Measurements from ENCODE around the gene RPS15.
"Not testable (repeated sequence)": the region's sequence is repeated elsewhere in the genome, so short reads cannot be mapped to it uniquely, and the experiment has no call there.

RPS15 gene

DNA sequence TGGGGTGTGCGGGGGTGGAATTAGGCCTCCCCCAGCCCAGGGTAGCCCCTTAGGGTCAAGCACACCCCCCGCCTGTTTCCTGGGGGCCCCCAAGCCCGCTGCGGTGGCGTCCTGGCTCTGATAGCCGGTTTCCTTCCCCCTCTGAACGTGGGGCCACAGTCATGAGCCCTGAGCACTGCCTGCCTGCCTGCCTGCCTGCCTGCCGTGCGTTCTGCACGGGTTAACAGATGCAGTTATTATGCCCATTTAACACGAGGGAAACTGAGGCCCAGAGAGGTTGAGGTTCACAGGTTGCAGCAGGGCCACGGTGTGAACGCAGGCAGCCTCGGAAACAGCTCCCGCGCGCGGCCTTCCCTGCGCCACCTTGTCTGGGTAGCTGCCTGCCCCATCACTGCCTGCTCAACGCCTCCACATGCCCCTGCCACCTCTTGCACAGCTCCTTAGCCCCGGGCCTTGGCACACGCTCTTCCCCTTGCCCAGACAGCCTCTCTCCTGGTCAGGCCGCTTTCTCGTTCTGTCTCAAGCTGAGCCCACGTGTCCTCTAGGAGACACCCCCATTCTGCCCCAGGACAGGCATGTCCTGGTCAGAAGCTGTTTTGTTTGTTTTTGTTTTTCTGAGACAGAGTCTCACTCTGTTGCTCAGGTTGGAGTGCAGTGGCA, 35.7 kb upstream of the RPS15 start:
- no peak for DNase-seq

DNA sequence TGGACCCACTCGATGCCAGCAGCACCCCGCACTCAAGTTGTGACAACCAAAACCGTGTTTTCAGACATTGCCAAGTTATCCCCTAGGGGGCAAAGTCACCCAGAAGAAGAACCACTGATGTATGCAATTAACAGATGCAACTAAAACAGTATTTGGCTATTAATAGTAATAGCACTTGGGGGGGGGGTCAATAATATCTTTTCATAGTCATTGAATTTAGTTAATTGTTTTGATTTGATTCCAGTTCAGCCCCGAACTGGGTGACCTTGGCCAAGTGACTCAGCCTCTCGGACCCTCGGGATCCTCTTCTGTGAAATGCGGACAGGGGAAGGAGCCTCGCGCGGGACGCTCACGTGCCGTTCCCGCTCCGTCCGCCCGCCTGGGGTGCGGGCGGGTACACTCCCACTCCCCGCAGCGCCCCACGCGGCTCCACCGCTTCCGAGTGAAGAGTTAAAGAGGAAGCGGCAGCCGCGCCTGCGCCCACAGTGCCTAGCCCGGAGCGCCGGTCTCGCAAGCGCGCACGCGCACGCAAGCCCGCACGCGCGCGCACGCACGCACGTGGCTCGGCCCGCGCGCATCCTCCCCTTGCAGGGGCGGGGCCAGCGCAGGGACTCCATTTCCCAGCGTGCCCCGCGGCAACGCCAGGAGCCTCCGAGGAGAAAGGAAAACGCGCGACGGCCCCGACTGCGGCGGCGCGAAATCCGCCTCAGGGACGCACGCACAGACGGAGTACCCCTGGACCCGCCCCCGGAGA, 31.2 kb upstream of the RPS15 start:
- peak; percentile 64 for DNase-seq

DNA sequence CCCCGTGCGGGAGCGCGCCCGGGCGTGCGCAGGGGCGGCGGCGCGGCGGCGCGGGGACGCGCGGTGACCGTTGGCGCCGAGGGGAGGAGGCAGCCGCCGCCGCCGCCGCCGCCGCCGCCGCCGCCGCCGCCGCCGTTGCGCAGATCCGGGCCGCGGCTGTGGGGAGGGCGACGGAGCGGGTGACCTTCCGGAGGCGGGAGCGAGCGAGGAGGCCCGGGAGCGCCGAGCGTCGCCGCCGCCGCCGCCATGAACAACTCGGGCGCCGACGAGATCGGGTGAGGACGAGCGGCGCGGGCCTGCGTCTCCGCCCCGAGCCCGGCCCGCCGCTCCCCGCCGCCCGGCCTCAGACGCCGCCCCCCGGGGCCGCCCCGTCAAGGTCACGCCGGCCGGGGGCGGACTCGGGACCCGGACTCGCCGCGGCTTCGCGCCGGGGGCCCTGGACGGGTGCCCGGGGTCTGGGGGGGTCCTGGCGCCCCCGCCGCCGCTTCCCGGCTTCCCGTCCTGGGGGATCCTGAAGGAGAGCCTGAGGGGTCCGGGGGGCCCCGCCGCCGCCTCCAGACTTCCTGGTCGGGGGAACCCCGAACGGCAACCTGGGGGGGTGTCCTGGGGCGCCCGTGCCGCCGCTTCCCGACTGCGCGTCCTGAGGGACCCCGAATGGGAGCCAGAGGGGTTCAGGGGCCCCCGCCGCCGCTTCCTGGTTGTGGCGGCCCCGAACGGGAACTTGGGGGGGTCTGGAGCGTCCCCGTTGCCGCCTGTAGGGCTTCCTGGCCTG, 30.5 kb upstream of the RPS15 start, which contains the start of gene DAZAP1:
TSS of gene DAZAP1 (plus strand) at position 59 of the 772 bp plus-strand sequence. CDS start at position 247, 188 bp downstream.
- no peak for DNase-seq

DNA sequence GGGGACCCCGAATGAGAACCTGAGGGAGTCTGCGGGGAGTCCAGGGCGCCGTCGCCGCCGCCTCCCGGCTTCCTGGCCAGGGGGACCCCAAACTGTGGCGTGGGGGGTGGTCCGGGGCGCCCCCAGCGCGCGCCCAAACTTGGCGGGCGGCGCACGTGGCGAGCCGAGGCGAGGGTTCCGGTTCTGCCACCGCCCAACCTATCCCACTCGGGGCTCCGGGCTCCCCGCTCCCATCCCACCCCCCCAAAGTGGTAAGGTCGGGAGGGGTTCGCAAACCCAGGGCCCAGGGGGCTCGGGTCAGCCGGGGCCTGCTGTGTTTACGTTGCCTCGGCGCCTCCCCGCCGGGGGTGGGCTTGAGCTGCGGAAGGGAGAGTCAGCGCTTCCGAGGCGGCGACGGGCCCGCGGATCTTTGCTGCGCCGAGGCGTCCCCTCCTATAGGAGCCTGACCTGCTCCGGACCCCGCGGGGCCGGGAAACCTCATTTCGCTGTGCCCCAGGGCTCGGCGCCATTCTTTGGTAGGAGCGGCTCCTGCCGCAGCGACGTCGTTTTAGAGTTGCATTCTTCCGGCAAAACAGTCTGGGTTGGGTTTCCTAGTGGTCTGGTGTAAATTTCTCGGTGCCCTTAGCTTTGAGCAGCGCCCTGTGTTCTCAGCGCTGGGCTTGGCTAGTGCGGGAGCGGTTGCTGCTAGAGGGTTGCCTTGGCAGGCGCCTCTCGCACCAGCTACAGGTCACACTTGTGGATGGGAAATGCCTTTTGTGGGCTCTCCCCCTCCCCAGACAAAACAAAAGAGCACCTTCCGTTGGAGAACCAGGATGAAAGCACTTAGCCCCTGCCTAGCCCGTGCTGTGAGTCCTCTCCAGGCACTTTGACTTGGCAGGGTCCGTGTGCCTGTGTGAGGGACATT, 29.6 kb upstream of the RPS15 start:
- DNase-seq, result no peak

DNA sequence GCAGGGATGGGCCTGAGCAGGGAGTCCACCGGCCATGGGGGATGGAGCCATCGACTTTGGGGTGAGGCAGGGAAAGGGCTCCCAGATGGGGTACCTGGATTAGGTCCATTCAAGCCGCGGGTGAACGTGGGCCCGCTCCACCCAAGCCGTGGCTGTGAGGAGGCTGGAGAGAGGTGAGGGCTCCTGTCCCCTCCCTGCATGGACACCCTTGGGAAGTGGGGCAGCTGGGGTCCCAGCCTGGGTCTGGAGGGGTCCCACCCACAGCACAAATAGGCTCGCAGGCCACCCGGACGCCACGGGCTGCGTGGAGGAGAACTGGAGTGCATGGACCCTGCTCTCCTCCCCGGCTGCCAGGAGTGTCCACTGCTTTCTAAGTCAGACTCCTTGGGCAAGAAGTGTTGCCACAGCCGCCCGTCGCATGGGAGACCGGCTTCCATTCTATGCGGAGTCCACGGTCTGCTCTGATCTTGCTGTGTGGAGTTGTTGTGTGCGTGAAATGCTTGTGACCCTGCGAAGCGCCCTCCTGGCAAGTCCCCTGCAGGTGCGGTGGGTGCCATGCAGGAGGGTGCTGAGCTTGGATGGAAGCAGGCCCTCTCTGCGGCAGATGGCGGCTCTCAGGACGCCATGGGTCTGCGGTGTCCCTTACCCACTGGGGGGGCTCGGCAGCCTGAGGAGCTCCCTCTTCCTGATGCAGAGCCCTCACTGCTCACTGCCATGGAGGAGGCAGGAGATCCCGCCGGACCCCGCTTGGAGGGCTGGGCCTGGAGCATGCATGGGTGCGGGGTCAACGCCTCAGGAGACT, 28.8 kb upstream of the RPS15 start:
- no peak for DNase-seq

DNA sequence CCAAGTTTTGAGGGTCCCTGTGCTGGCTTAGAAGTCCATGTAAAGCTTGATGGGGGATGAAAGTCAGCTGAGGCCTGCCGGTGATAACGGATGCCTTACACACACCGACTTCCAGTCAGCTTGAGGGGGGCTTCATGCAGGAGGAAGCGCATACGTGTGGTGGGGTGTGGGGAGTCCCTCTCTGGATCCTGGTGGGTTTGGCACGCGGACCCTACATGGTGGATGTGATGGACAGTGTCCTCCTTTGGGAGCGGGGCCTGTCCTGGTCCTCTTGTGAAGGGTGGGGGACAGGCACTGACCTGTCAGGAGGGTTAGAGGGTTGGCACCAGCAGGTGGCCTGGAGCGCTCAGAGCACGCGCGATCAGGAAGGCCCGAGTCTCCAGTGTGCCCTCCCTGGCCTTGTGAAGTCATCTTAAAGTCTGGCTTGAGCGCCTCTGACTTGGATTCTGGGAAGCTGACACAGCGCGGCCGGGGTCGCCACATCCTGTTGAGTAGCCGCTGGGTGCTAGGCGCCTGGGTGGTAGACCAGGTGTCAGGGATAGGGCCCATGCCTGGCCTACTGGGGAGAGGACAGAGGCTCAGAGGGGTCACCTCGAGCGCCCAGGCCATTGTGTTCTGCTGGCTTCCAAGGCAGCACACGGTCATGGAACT, 27.9 kb upstream of the RPS15 start:
- no peak for DNase-seq

DNA sequence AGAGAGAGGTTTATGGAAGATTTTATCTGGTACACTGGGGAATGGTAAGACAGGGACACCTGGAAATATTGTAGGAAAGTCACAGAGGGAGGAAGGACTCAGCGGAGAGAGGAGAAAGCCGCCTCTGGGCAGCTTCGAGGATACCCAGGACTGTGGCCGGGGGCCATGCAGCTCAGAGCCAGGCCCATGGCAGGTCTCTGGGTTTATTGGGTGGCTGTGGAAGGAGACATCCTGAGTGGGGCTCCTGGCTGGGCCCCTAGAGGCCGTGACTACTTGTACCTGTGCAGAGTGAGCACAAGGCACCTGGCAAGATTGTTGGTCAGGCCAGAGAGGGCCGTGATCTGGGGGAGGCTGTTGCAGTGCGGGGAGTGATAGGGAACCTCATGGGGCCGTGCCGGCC, 27.4 kb upstream of the RPS15 start:
- DNase-seq, result no peak

DNA sequence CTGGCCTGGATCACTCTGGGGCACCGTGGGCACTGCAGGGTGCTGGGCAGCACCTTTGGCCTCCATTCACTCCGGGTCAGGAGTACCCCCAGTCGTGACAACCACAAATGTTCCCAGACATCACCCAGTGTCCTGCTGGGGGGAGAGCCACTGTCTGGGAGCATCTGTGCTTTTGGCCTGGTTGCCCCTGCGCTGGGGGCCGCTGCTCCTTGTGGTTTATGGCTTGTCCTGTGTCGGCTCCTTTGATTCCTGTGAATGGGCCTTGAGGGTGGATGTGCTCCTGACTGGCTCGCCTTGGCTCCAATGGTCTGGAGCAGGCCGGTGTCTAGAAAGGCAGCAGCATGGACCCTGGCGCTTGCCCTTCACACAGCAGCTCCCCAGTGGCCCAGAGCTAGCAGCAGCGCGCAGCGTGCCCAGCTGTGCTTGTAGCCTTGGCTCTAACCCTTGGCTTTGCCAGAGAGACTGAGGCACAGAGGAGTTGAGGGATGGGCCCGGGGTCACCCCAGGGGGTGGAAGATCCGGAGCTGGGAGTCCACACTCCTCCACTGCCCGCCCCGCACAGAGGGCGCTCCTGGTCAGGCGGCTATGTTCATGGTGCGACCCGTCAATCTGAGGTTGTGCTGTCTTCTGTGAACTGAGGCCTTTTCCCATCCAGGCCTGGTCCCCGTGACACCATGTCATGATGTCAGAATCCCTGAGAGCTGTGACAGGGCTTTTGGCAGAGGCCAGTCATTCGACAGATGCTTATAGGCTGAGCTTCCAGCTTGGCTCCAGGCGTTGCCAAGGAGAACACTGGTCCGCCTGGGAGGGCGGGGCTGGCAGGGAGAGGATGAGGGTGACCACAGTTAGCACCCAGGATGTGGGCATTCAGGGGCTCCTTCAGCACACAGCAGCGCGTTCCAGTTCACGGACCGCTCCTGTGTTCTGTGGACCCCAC, 26.7 kb upstream of the RPS15 start:
- no peak for DNase-seq

DNA sequence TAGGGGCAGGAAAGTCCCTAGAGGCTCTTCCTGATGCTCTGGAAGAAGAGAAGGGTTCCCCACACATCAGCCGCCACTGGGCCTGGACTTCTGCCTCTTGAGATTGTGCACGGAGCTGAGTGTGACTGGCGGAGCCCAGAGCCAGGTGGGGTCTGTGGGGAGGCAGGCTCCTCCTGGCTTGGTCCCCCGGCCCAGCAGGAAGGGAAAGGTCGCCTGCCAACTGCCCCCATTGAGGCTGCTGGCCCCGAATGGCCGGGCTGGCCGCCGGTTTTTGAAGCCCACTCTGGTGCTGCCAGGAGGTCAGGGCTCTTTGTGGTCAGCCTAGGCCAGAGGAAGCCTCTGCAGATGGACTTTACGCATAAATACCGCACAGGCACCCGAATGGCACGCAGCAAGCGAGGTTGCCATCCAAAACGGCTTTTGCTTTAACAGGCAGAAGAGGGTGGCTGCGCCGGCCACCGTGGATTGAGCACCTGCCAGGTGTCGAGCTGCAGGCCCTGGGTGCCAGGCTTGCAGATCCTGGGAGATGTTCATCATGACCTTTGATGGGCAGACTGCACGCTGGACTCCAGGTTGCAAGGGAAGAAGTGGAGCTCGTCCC, 25.8 kb upstream of the RPS15 start:
- DNase-seq, result no peak

DNA sequence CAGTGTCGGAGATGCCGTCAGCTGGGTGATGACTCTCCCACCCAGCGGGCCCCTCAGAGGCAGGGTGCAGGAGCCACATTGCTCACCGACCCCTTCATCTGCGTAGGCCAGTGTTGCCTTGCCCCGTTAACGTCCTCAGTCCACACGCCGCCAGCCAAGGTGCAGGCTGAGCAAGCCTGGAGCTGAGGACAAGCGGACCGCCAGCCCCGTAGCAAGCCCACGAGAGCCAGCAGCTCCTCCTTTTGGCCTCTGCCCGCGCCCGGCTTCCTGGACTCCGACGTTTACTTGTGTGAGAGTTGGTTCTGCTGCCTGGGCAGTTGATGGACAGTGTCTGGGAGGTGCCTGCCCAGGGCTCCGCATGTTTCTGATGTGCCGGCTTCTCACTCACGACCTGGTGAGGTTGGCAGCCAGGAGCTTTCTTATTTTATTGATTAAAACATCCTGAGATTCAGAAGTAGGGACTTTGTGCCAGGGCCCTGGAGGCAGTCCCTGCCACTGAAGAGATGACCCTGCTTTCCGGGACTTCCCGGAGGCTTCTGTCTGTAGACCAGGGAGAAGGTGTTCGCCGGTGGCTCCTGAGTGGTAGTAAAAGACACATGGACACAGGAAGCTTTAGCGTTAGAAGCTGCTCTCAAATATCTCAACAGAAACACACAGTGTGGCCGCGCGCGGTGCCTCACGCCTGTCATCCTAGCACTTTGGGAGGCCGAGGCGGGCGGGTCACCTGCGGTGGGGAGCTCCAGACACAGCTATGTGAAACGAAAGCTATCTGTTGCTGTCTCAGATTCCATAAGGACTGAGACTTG, 25.0 kb upstream of the RPS15 start:
- DNase-seq, result no peak

DNA sequence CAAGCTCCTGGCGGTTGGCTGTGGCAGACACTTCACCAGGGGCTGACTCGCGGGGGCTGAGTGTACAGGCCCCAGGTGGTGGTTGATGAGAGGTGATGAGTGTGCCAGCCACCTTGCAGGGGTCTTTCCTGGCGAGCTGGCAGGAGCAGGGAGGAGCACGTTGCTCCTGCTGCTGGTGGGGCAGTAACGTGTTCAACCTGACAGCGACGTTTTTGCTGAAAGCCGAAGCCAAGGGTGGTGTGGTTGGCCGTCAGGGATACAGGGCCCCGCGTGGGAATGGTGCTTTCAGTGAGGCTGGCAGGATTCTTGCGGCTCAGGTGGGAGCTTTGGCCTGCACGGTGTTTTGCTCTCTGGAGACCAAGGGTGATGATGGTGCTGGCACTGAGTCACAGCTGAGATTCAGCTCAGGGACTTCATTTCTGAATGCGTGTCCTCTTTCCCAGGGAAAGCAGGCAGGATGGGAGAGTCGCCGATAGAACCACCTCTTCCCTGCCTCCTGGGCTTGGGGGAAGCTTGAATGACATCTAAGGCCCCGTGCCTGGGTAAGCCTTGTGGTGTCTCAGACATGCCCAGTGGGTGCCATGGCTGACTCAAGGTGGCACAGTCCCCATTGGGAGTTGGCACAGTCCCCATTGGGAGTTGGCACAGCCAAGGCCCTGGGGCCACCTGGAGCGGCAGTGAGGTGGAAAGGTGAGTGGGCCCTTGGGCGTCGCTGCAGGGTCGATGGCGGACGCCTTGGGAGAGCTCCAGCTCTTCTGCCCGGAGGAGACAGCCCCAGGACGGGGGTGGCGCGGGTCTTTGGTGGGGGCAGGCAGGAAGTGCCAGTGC, 22.0 kb upstream of the RPS15 start:
- no peak for DNase-seq

DNA sequence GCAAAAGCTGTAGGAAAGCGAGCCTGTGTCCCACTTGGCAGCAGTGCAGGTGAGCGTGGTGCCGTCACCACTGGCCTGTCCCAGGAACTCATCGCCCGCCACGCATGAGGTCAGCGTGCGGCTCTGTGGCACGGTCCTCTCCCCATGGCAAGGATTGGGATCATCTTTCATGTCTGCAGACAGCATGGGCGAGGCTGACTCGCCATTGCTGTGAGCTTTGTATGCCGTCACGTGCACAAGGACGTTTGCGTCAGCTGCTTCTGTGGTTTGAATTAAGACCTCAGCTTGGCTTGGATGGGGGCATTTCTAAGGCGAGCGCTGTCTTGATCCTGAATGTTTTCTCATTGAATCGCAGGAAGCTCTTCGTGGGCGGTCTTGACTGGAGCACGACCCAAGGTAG, 21.1 kb upstream of the RPS15 start:
- no peak for DNase-seq

DNA sequence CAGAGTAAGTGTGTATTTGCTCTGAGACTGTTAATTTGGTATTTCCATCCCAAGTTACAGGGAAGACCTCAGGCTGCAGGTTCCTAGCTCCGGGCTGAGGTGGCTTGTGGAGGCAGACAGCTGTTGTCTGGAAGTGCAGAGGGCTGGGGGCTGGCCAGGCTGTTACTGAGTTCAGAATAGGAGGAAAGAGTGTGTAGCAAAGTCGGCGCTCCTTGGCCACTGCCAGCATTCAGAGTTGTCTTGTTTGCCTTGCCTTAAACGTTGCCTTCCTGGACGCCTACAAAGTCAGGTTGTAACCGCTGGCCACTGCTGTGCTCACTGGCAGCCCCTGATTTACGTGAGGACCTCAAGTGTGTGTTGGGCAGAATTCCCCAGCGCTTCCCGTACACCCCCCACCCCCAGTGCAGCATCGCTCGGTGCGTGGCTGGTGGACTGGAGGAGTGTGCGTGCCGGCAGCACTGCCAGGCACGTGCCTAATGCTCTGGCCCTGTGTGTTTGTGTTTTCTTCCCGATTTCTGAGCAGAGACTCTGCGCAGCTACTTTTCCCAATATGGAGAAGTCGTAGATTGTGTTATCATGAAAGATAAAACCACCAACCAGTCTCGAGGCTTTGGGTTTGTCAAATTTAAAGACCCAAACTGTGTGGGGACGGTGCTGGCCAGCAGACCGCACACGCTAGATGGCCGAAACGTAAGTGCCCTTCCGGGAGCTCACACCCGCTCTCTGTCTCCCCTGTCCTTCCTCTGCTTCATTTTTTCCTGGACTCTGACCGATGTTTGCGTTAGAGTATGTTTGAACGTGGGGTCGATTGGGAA, 20.3 kb upstream of the RPS15 start:
- no peak for DNase-seq

DNA sequence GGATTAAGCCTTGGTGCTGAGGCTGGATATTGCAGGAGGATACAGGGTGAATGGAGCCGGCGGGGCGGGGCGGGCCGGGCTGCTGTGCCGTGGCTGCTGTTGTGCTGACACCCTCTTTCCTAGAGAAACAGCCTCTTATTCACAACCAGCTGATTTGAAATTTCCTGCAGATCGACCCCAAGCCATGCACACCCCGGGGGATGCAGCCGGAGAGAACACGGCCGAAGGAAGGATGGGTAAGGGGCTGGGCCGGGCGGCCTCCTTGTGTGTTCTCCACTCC, 19.8 kb upstream of the RPS15 start:
- no peak for DNase-seq

DNA sequence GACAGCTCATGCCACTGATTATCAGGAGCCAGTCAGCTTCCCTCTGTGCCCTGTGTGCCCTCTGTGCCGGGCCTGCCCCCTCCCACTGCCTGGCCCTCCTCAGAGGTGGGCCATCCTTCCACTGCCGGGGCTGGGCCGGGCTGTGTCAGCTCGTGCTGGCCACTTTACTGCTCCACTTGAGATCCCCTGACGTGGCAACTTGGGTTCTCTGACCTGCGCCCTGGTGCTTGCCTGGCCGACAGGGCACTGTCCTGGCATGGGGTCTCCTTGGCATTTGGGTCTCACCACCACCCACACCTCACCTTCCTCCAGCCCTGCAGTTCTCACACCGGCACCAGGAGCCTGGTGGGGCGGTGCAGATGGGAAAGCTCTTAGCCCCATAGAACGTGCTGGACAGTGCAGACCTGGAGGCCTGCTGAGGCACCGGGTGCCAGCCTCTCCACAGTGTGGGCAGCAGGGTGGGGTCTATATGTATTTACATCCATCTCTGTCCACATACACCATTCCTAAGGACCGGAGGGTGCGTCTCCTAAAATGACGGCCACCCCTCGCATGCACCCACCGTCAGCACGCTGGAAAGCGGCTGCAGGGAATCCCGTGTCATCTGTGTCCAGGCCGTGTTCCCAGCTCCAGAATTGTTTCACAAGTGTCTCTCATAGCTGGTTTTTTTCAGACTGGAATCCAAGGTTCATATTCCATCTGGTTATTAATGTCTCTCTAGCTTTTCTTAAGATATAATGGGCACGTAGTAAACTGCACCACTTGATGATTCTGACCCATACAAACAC, 19.1 kb upstream of the RPS15 start:
- no peak for DNase-seq

DNA sequence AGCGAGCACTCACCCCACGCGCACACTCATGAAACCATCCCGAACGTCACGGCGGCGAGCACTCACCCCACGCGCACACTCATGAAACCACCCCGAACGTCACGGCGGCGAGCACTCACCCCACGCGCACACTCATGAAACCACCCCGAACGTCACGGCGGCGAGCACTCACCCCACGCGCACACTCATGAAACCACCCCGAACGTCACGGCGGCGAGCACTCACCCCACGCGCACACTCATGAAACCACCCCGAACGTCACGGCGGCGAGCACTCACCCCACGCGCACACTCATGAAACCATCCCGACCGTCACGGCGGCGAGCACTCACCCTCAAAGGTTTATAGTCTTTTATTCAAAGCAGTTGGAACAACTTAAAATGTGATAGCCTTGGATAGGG, 18.1 kb upstream of the RPS15 start:
- DNase-seq, result not testable (repeated sequence)

Measured in NCI-H2029 treated with DMSO at 0.1 percent for 48 hours (cell line).